Measurements from ENCODE around the gene RPTN. TPM values are rescaled to one million over a fixed set of nuclear protein-coding genes. Genes with fewer than 3 reads are reported as not detected.

RPTN gene
- total RNA-seq, 1 donor from 2014 or later = not detected

GRCh38 chr1:152108882-152109222 lies 50.2 kb downstream of the RPTN start:
- Mint-ChIP-seq H3K27me3 (ENCODE audit: unreplicated experiment) (peaks cover 11% of the 10 kb centered on the region), H3K9me3 (ENCODE audit: unreplicated experiment) (peaks cover 8% of the 10 kb centered on the region), H3K27ac (ENCODE audit: unreplicated experiment) (no peak overlapping the region), H3K36me3 (ENCODE audit: low read depth, unreplicated experiment) (peaks cover 10% of the 10 kb centered on the region), H3K4me3 (ENCODE audit: unreplicated experiment) (no peak overlapping the region), H3K4me1 (ENCODE audit: unreplicated experiment) (peaks cover 6% of the 10 kb centered on the region)
- no peak for TF ChIP-seq CTCF (IDR thresholded peaks at IDR 0.05; ENCODE audit: unreplicated experiment)
- no peak for DNase-seq (ENCODE audit: low spot score)

- DNase-seq (ENCODE audit: low spot score) = peak; percentile 59
- Mint-ChIP-seq H3K4me1 (ENCODE audit: unreplicated experiment) (peaks cover 10% of the 10 kb centered on the region), H3K36me3 (ENCODE audit: low read depth, unreplicated experiment) (peaks cover 13% of the 10 kb centered on the region), H3K9me3 (ENCODE audit: unreplicated experiment) (peaks cover 8% of the 10 kb centered on the region), H3K27me3 (ENCODE audit: unreplicated experiment) (peaks cover 11% of the 10 kb centered on the region), H3K4me3 (ENCODE audit: unreplicated experiment) (peak overlapping the region; percentile 90), H3K27ac (ENCODE audit: unreplicated experiment) (peak overlapping the region; percentile 93)
- TF ChIP-seq CTCF (IDR thresholded peaks at IDR 0.05; ENCODE audit: unreplicated experiment) = no peak
Measured at GRCh38 chr1:152107984-152108881, 50.8 kb downstream of the RPTN start.

GRCh38 chr1:152107031-152107983 lies 51.7 kb downstream of the RPTN start:
- Mint-ChIP-seq H3K9me3 (ENCODE audit: unreplicated experiment) (peaks cover 8% of the 10 kb centered on the region), H3K27ac (ENCODE audit: unreplicated experiment) (peak overlapping the region; percentile 93), H3K4me1 (ENCODE audit: unreplicated experiment) (peaks cover 10% of the 10 kb centered on the region), H3K27me3 (ENCODE audit: unreplicated experiment) (peaks cover 11% of the 10 kb centered on the region), H3K36me3 (ENCODE audit: low read depth, unreplicated experiment) (peaks cover 13% of the 10 kb centered on the region), H3K4me3 (ENCODE audit: unreplicated experiment) (peak overlapping the region; percentile 90)
- TF ChIP-seq CTCF (IDR thresholded peaks at IDR 0.05; ENCODE audit: unreplicated experiment) = no peak
- DNase-seq (ENCODE audit: low spot score) = no peak

- Mint-ChIP-seq H3K27me3 (ENCODE audit: unreplicated experiment) (peaks cover 11% of the 10 kb centered on the region), H3K9me3 (ENCODE audit: unreplicated experiment) (peaks cover 8% of the 10 kb centered on the region), H3K4me3 (ENCODE audit: unreplicated experiment) (no peak overlapping the region), H3K4me1 (ENCODE audit: unreplicated experiment) (peaks cover 14% of the 10 kb centered on the region), H3K36me3 (ENCODE audit: low read depth, unreplicated experiment) (peaks cover 13% of the 10 kb centered on the region), H3K27ac (ENCODE audit: unreplicated experiment) (no peak overlapping the region)
- no peak for DNase-seq (ENCODE audit: low spot score)
- no peak for TF ChIP-seq CTCF (IDR thresholded peaks at IDR 0.05; ENCODE audit: unreplicated experiment)
Measured at GRCh38 chr1:152104854-152105253, 54.2 kb downstream of the RPTN start.

Other genes starting within 250 kb of the RPTN start
- 9.0 TPM for gene THEM4, start 249.7 kb downstream of the RPTN start, total RNA-seq (ENCODE audit: unreplicated experiment)
- 241 TPM for gene S100A10, start 165.4 kb downstream of the RPTN start, total RNA-seq (ENCODE audit: unreplicated experiment)
- gene S100A11, start 122.2 kb downstream of the RPTN start, total RNA-seq (ENCODE audit: unreplicated experiment) = 1,124 TPM
- not detected for gene TCHHL1, start 70.2 kb downstream of the RPTN start, total RNA-seq (ENCODE audit: unreplicated experiment)
- gene TCHH, start 43.8 kb downstream of the RPTN start, total RNA-seq (ENCODE audit: unreplicated experiment) = 0.38 TPM
- gene HRNR, start 65.0 kb upstream of the RPTN start, total RNA-seq (ENCODE audit: unreplicated experiment) = not detected
- not detected for gene FLG, start 166.0 kb upstream of the RPTN start, total RNA-seq (ENCODE audit: unreplicated experiment)
- not detected for gene FLG2, start 200.8 kb upstream of the RPTN start, total RNA-seq (ENCODE audit: unreplicated experiment)

All from endothelial cell (in vitro differentiated cells).